Activated B cell treated with CpG ODN at 0.5 μM for 24 hours (primary cell): Measurements from ENCODE around the gene NKAIN2. TPM values are rescaled to one million over a fixed set of nuclear protein-coding genes. Genes with fewer than 3 reads are reported as not detected.

ENCODE experiments used
- ATAC-seq: fragments of 200-7000 bp; cut with Tn5 transposase; one replicate; pipeline ENCODE4 v1.10.0; 2021; ENCODE audit warnings: low read depth, mild to moderate bottlenecking, moderate library complexity
- CTCF ChIA-PET: fragments of 350-600 bp; sonication (Branson Sonifier 250); formaldehyde crosslinking; loops from one replicate; lab custom pipeline; 2021; ENCODE audit warnings: antibody characterized with exemption; lab: Charles Lee
- POLR2A ChIA-PET: fragments of 350-600 bp; sonication (Branson Sonifier 250); formaldehyde crosslinking; loops from one replicate; lab custom pipeline; 2021; ENCODE audit warnings: antibody characterized with exemption; lab: Charles Lee
- DNase-seq: peaks from one replicate; pipeline ENCODE4 v3.0.0; 2022
- H3K27ac Mint-ChIP-seq: one replicate; pipeline ENCODE4 v1.8.0; 2020; ENCODE audit warnings: mixed read lengths
- H3K27me3 Mint-ChIP-seq: one replicate; pipeline ENCODE4 v1.8.0; 2021; ENCODE audit warnings: mixed read lengths
- H3K36me3 Mint-ChIP-seq: one replicate; pipeline ENCODE4 v1.8.0; 2021; ENCODE audit warnings: low read depth, mixed read lengths
- H3K4me1 Mint-ChIP-seq: one replicate; pipeline ENCODE4 v1.8.0; 2021; ENCODE audit warnings: mixed read lengths
- H3K4me3 Mint-ChIP-seq: one replicate; pipeline ENCODE4 v1.8.0; 2020; ENCODE audit warnings: mild to moderate bottlenecking, mixed read lengths
- H3K9me3 Mint-ChIP-seq: one replicate; pipeline ENCODE4 v1.8.0; 2020; ENCODE audit warnings: mixed read lengths
- intact Hi-C: fragments of 100-400 bp; cut with micrococcal nuclease; formaldehyde crosslinking; loops from one replicate; pipeline ENCODE4 v1.15.1; 2024
- total RNA-seq: library from RNA; stranded (reverse); gene quantifications from 2 replicates; pipeline ENCODE4 v1.2.3, GENCODE V29; 2022
- TF ChIP-seq, protein P1 (sequence below): fragments of 200-600 bp; IDR thresholded peaks from one replicate; pipeline ENCODE4 v1.8.0; 2022; ENCODE audit warnings: antibody characterized with exemption, mild to moderate bottlenecking

The NKAIN2 gene
- total RNA-seq, 1 donor from 2014 or later = not detected

DNA sequence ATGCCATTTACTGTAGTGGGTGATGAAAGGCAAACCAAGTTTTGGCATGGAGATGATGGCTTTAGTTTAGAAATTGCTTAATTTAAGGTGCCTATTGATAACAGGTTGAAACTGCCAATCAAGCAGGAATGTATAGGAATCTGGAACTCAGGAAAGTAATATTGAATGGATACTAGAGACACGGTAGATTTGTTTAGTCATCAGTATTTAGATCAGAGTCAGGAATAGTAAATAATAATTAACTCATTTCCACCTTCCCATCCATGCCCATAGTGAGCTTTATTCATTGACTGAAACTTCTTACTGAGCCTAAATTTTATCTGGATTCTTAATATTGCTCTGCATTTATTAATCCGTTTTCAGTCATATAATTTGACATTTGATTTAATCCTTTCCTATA lies 500.3 kb downstream of the NKAIN2 start:
- no peak for ATAC-seq
- intact Hi-C loops = no loop called here
- POLR2A ChIA-PET = no interaction called here
- CTCF ChIA-PET = no interaction called here
- H3K4me3 Mint-ChIP-seq = no peak overlapping the region
- TF ChIP-seq, protein P1, sequence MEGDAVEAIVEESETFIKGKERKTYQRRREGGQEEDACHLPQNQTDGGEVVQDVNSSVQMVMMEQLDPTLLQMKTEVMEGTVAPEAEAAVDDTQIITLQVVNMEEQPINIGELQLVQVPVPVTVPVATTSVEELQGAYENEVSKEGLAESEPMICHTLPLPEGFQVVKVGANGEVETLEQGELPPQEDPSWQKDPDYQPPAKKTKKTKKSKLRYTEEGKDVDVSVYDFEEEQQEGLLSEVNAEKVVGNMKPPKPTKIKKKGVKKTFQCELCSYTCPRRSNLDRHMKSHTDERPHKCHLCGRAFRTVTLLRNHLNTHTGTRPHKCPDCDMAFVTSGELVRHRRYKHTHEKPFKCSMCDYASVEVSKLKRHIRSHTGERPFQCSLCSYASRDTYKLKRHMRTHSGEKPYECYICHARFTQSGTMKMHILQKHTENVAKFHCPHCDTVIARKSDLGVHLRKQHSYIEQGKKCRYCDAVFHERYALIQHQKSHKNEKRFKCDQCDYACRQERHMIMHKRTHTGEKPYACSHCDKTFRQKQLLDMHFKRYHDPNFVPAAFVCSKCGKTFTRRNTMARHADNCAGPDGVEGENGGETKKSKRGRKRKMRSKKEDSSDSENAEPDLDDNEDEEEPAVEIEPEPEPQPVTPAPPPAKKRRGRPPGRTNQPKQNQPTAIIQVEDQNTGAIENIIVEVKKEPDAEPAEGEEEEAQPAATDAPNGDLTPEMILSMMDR = no peak
- no peaks in the 10 kb centered on the region for H3K27me3 Mint-ChIP-seq
- H3K27ac Mint-ChIP-seq = no peak overlapping the region
- H3K4me1 Mint-ChIP-seq = no peaks in the 10 kb centered on the region
- no peaks in the 10 kb centered on the region for H3K9me3 Mint-ChIP-seq
- H3K36me3 Mint-ChIP-seq = no peaks in the 10 kb centered on the region
- no peak for DNase-seq

DNA sequence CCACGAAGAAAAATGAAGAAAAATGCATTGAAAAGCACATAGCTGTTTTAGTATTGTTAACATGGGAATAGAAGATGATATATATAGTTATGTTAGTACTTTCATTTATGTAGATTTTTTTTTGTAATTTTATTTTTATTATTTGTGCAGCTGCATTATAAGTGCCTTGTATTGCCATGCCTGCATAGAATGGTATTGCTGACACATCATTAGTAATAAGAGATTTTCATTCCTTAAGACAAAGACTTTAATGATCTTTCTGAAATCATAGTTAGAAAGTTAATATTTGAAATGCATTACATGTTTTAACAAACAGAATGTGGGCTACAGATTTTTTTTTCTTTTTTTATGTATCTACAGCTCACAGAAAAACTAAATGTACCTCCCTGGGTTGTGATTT lies 506.5 kb downstream of the NKAIN2 start:
- H3K27me3 Mint-ChIP-seq = no peaks in the 10 kb centered on the region
- no peak for DNase-seq
- no peak overlapping the region for H3K4me3 Mint-ChIP-seq
- CTCF ChIA-PET = no interaction called here
- H3K9me3 Mint-ChIP-seq = peaks cover 3% of the 10 kb centered on the region
- TF ChIP-seq, protein P1 = no peak
- H3K4me1 Mint-ChIP-seq = no peaks in the 10 kb centered on the region
- H3K27ac Mint-ChIP-seq = no peak overlapping the region
- POLR2A ChIA-PET = no interaction called here
- intact Hi-C loops = no loop called here
- no peaks in the 10 kb centered on the region for H3K36me3 Mint-ChIP-seq
- ATAC-seq = no peak

DNA sequence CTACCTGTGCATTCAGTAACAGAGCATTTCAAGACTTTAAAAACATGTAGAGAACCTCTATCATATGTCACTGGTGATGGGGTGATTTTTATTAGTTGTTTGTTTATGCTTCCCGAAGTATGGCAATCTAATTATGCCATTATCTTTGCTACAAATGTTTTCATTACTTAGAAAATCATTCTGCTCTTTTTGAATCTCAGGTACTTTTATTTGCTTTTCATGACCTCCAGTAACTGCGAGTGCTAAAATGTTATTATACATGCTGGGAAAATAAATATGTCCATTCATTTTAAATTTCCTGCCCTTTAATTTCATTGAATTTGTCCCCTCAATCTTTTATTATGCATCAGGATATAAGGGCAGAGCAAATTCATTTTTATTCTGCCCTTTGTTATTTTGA lies 515.7 kb downstream of the NKAIN2 start:
- H3K36me3 Mint-ChIP-seq = no peaks in the 10 kb centered on the region

DNA sequence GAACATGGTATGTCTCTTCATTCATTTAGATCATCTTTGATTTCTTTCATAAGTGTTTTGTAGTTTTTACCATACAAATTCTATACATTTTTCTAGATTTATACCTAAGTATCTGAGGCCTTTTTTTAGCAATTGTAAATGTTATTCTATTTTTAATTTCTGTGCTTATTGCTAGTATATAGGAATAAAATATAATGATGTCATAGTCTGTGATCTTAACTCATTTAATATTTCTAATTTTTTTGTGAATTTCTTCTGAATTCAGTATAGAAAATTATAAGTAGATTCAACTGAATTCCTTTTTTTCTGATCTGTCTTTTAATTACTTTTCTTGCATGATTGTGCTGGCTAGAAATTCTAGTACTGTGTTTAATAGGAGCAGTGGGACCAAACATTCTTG lies 520.6 kb downstream of the NKAIN2 start:
- H3K4me3 Mint-ChIP-seq = no peak overlapping the region
- H3K4me1 Mint-ChIP-seq = no peaks in the 10 kb centered on the region
- ATAC-seq (no peak), DNase-seq (no peak)
- no peaks in the 10 kb centered on the region for H3K36me3 Mint-ChIP-seq
- CTCF ChIA-PET = no interaction called here
- intact Hi-C loops = no loop called here
- no peaks in the 10 kb centered on the region for H3K27me3 Mint-ChIP-seq
- TF ChIP-seq, protein P1 = no peak
- H3K9me3 Mint-ChIP-seq = peaks cover 4% of the 10 kb centered on the region
- POLR2A ChIA-PET = no interaction called here
- no peak overlapping the region for H3K27ac Mint-ChIP-seq

More for the DNA sequence above, 515.7 kb downstream of the NKAIN2 start:
- Mint-ChIP-seq H3K4me3 (no peak overlapping the region), H3K4me1 (no peaks in the 10 kb centered on the region), H3K9me3 (no peaks in the 10 kb centered on the region), H3K27me3 (no peaks in the 10 kb centered on the region), H3K27ac (no peak overlapping the region)
- TF ChIP-seq, protein P1 = no peak
- DNase-seq = no peak
- intact Hi-C loops = no loop called here
- POLR2A ChIA-PET = no interaction called here
- CTCF ChIA-PET = no interaction called here
- ATAC-seq = no peak

DNA sequence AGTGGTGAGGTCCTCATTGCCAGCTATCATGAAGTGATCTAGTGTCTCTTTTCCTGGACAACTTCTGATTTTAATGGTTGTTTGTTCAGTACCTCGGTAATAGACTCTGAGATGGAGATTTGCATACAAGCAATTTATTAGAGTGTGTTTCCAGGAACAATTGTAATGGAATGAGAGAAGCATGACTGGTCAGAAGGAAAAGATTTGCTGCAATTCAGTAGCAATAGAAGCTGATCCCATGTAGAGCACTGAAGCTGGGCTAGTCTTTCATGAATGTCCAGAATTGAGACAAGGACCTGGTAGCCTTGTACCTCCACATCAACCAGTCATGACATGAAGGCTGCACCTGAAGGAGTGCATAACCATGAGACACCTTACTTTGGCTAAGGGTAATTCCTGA lies 526.5 kb downstream of the NKAIN2 start:
- no peaks in the 10 kb centered on the region for H3K27me3 Mint-ChIP-seq
- peaks cover 6% of the 10 kb centered on the region for H3K9me3 Mint-ChIP-seq
- ChIA-PET POLR2A (no interaction called here), CTCF (no interaction called here)
- no peaks in the 10 kb centered on the region for H3K36me3 Mint-ChIP-seq
- DNase-seq = no peak
- H3K4me1 Mint-ChIP-seq = no peaks in the 10 kb centered on the region
- no peak overlapping the region for H3K4me3 Mint-ChIP-seq
- TF ChIP-seq, protein P1 = no peak
- no peak for ATAC-seq
- H3K27ac Mint-ChIP-seq = no peak overlapping the region
- intact Hi-C loops = no loop called here
